ENCODE measurements around the gene ZNF862.

The ZNF862 gene

GRCh38 chr7:149854611-149855360, 16.6 kb downstream of the ZNF862 start:
- ChIA-PET POLR2A (no interaction called here), CTCF (interaction anchor here (0.7 to 2.0 kb wide), 3 partner anchors 15 to 29 kb away, joined by 3 to 5 read pairs (median 4); no protein-coding TSS in a partner anchor)
- H3K36me3 ChIP-seq (ENCODE audit: control insufficient read depth in 4 of 4, insufficient read depth in 4 of 4, low read length in 3 of 4) = peaks cover 0 to 38% (median 3%) of the 10 kb centered on the region in 4 experiments
- H3K27ac ChIP-seq (ENCODE audit: insufficient read depth in 1 of 2, low read depth in 1 of 2, low read length in 2 of 2, poor library complexity in 1 of 2, severe bottlenecking in 2 of 2) = no peak overlapping the region
- H3K4me3 ChIP-seq (ENCODE audit: control insufficient read depth in 1 of 7, extremely low read depth in 1 of 7, insufficient read depth in 4 of 7, low read depth in 2 of 7, low read length in 6 of 7) = no peak overlapping the region
- WGBS (ENCODE audit: insufficient coverage) = 86% methylated on average over 8 of the region's 13 CpGs
- no peaks in the 10 kb centered on the region for H3K27me3 ChIP-seq (replicated peaks in 2 of 5; ENCODE audit: control insufficient read depth in 4 of 5, insufficient read depth in 5 of 5, low read length in 4 of 5)
- no peaks in the 10 kb centered on the region for H3K4me1 ChIP-seq (ENCODE audit: control extremely low read depth in 1 of 4, control insufficient read depth in 4 of 4, insufficient read depth in 4 of 4, low read length in 3 of 4)
- no peak for DNase-seq
- H3K9me3 ChIP-seq (ENCODE audit: control extremely low read depth in 1 of 5, control insufficient read depth in 4 of 5, insufficient read depth in 2 of 5, low read depth in 1 of 5, low read length in 4 of 5) = no peaks in the 10 kb centered on the region

- DNase-seq = no peak
- no peaks in the 10 kb centered on the region for H3K27me3 ChIP-seq (replicated peaks in 2 of 5; ENCODE audit: control insufficient read depth in 4 of 5, insufficient read depth in 5 of 5, low read length in 4 of 5)
- CTCF ChIA-PET = interaction anchor here (0.6 to 2.0 kb wide), 3 partner anchors 14 to 28 kb away, joined by 3 to 5 read pairs (median 3); no protein-coding TSS in a partner anchor
- H3K36me3 ChIP-seq (ENCODE audit: control insufficient read depth in 4 of 4, insufficient read depth in 4 of 4, low read length in 3 of 4) = peaks cover 0 to 40% (median 7%) of the 10 kb centered on the region in 4 experiments
- POLR2A ChIA-PET = no interaction called here
- no peak overlapping the region for H3K27ac ChIP-seq (ENCODE audit: insufficient read depth in 1 of 2, low read depth in 1 of 2, low read length in 2 of 2, poor library complexity in 1 of 2, severe bottlenecking in 2 of 2)
- no peaks in the 10 kb centered on the region for H3K9me3 ChIP-seq (ENCODE audit: control extremely low read depth in 1 of 5, control insufficient read depth in 4 of 5, insufficient read depth in 2 of 5, low read depth in 1 of 5, low read length in 4 of 5)
- H3K4me3 ChIP-seq (ENCODE audit: control insufficient read depth in 1 of 7, extremely low read depth in 1 of 7, insufficient read depth in 4 of 7, low read depth in 2 of 7, low read length in 6 of 7) = no peak overlapping the region
- 98% methylated on average over 10 of the region's 16 CpGs for WGBS (ENCODE audit: insufficient coverage)
- H3K4me1 ChIP-seq (ENCODE audit: control extremely low read depth in 1 of 4, control insufficient read depth in 4 of 4, insufficient read depth in 4 of 4, low read length in 3 of 4) = no peaks in the 10 kb centered on the region
Observed at GRCh38 chr7:149855361-149856305, 17.5 kb downstream of the ZNF862 start.

- Histone ChIP-seq H3K9me3 (ENCODE audit: control extremely low read depth in 1 of 5, control insufficient read depth in 4 of 5, insufficient read depth in 2 of 5, low read depth in 1 of 5, low read length in 4 of 5) (no peaks in the 10 kb centered on the region), H3K4me1 (ENCODE audit: control extremely low read depth in 1 of 4, control insufficient read depth in 4 of 4, insufficient read depth in 4 of 4, low read length in 3 of 4) (peaks cover 0 to 3% (median 0%) of the 10 kb centered on the region in 4 experiments), H3K27ac (ENCODE audit: insufficient read depth in 1 of 2, low read depth in 1 of 2, low read length in 2 of 2, poor library complexity in 1 of 2, severe bottlenecking in 2 of 2) (no peak overlapping the region), H3K4me3 (ENCODE audit: control insufficient read depth in 1 of 7, extremely low read depth in 1 of 7, insufficient read depth in 4 of 7, low read depth in 2 of 7, low read length in 6 of 7) (no peak overlapping the region), H3K36me3 (ENCODE audit: control insufficient read depth in 4 of 4, insufficient read depth in 4 of 4, low read length in 3 of 4) (peaks cover 0 to 49% (median 13%) of the 10 kb centered on the region in 4 experiments), H3K27me3 (replicated peaks in 2 of 5; ENCODE audit: control insufficient read depth in 4 of 5, insufficient read depth in 5 of 5, low read length in 4 of 5) (no peaks in the 10 kb centered on the region)
- 96% methylated on average over 7 of the region's 8 CpGs for WGBS (ENCODE audit: insufficient coverage)
- DNase-seq = no peak
- ChIA-PET CTCF (no interaction called here), POLR2A (no interaction called here)
Observed at GRCh38 chr7:149856583-149856982, 18.4 kb downstream of the ZNF862 start.

- no peak overlapping the region for H3K27ac ChIP-seq (ENCODE audit: insufficient read depth in 1 of 2, low read depth in 1 of 2, low read length in 2 of 2, poor library complexity in 1 of 2, severe bottlenecking in 2 of 2)
- ChIA-PET POLR2A (no interaction called here), CTCF (interaction anchor here (3.0 to 3.4 kb wide), 2 partner anchors 12 to 24 kb away, joined by 12 to 20 read pairs; no protein-coding TSS in a partner anchor)
- H3K36me3 ChIP-seq (ENCODE audit: control insufficient read depth in 4 of 4, insufficient read depth in 4 of 4, low read length in 3 of 4) = peaks cover 0 to 62% (median 17%) of the 10 kb centered on the region in 4 experiments
- H3K4me3 ChIP-seq (ENCODE audit: control insufficient read depth in 1 of 7, extremely low read depth in 1 of 7, insufficient read depth in 4 of 7, low read depth in 2 of 7, low read length in 6 of 7) = no peak overlapping the region
- DNase-seq = no peak
- H3K27me3 ChIP-seq (replicated peaks in 2 of 5; ENCODE audit: control insufficient read depth in 4 of 5, insufficient read depth in 5 of 5, low read length in 4 of 5) = no peaks in the 10 kb centered on the region
- 92% methylated on average over 6 of the region's 6 CpGs for WGBS (ENCODE audit: insufficient coverage)
- H3K4me1 ChIP-seq (ENCODE audit: control extremely low read depth in 1 of 4, control insufficient read depth in 4 of 4, insufficient read depth in 4 of 4, low read length in 3 of 4) = peaks cover 0 to 17% (median 10%) of the 10 kb centered on the region in 4 experiments
- no peaks in the 10 kb centered on the region for H3K9me3 ChIP-seq (ENCODE audit: control extremely low read depth in 1 of 5, control insufficient read depth in 4 of 5, insufficient read depth in 2 of 5, low read depth in 1 of 5, low read length in 4 of 5)
Observed at GRCh38 chr7:149859369-149859768, 21.2 kb downstream of the ZNF862 start.

- H3K4me3 ChIP-seq (ENCODE audit: control insufficient read depth in 1 of 7, extremely low read depth in 1 of 7, insufficient read depth in 4 of 7, low read depth in 2 of 7, low read length in 6 of 7) = no peak overlapping the region
- no peak for DNase-seq
- no peaks in the 10 kb centered on the region for H3K9me3 ChIP-seq (ENCODE audit: control extremely low read depth in 1 of 5, control insufficient read depth in 4 of 5, insufficient read depth in 2 of 5, low read depth in 1 of 5, low read length in 4 of 5)
- H3K27me3 ChIP-seq (replicated peaks in 2 of 5; ENCODE audit: control insufficient read depth in 4 of 5, insufficient read depth in 5 of 5, low read length in 4 of 5) = no peaks in the 10 kb centered on the region
- POLR2A ChIA-PET = no interaction called here
- CTCF ChIA-PET = interaction anchor here (3.0 to 3.4 kb wide), 2 partner anchors 11 to 23 kb away, joined by 12 to 20 read pairs; no protein-coding TSS in a partner anchor
- H3K4me1 ChIP-seq (ENCODE audit: control extremely low read depth in 1 of 4, control insufficient read depth in 4 of 4, insufficient read depth in 4 of 4, low read length in 3 of 4) = peaks cover 0 to 22% (median 15%) of the 10 kb centered on the region in 4 experiments
- 96% methylated on average over 4 of the region's 4 CpGs for WGBS (ENCODE audit: insufficient coverage)
- no peak overlapping the region for H3K27ac ChIP-seq (ENCODE audit: insufficient read depth in 1 of 2, low read depth in 1 of 2, low read length in 2 of 2, poor library complexity in 1 of 2, severe bottlenecking in 2 of 2)
- H3K36me3 ChIP-seq (ENCODE audit: control insufficient read depth in 4 of 4, insufficient read depth in 4 of 4, low read length in 3 of 4) = peaks cover 0 to 59% (median 17%) of the 10 kb centered on the region in 4 experiments
Observed at GRCh38 chr7:149859876-149860275, 21.7 kb downstream of the ZNF862 start.

- Histone ChIP-seq H3K27ac (ENCODE audit: insufficient read depth in 1 of 2, low read depth in 1 of 2, low read length in 2 of 2, poor library complexity in 1 of 2, severe bottlenecking in 2 of 2) (no peak overlapping the region), H3K27me3 (replicated peaks in 2 of 5; ENCODE audit: control insufficient read depth in 4 of 5, insufficient read depth in 5 of 5, low read length in 4 of 5) (no peaks in the 10 kb centered on the region), H3K4me3 (ENCODE audit: control insufficient read depth in 1 of 7, extremely low read depth in 1 of 7, insufficient read depth in 4 of 7, low read depth in 2 of 7, low read length in 6 of 7) (no peak overlapping the region), H3K36me3 (ENCODE audit: control insufficient read depth in 4 of 4, insufficient read depth in 4 of 4, low read length in 3 of 4) (peaks cover 0 to 50% (median 16%) of the 10 kb centered on the region in 4 experiments), H3K9me3 (ENCODE audit: control extremely low read depth in 1 of 5, control insufficient read depth in 4 of 5, insufficient read depth in 2 of 5, low read depth in 1 of 5, low read length in 4 of 5) (no peaks in the 10 kb centered on the region), H3K4me1 (ENCODE audit: control extremely low read depth in 1 of 4, control insufficient read depth in 4 of 4, insufficient read depth in 4 of 4, low read length in 3 of 4) (peaks cover 0 to 34% (median 27%) of the 10 kb centered on the region in 4 experiments)
- CTCF ChIA-PET = interaction anchor here (1.2 to 3.4 kb wide), 5 partner anchors 10 to 54 kb away, joined by 3 to 20 read pairs (median 6); no protein-coding TSS in a partner anchor
- POLR2A ChIA-PET = no interaction called here
- WGBS (ENCODE audit: insufficient coverage) = 91% methylated on average over 43 of the region's 45 CpGs
- peak; percentile 22 to 44 (median 38) for DNase-seq
Observed at GRCh38 chr7:149860821-149861727, 22.9 kb downstream of the ZNF862 start.
